Measurements from ENCODE around the gene TPMT.

Gene TPMT

DNA sequence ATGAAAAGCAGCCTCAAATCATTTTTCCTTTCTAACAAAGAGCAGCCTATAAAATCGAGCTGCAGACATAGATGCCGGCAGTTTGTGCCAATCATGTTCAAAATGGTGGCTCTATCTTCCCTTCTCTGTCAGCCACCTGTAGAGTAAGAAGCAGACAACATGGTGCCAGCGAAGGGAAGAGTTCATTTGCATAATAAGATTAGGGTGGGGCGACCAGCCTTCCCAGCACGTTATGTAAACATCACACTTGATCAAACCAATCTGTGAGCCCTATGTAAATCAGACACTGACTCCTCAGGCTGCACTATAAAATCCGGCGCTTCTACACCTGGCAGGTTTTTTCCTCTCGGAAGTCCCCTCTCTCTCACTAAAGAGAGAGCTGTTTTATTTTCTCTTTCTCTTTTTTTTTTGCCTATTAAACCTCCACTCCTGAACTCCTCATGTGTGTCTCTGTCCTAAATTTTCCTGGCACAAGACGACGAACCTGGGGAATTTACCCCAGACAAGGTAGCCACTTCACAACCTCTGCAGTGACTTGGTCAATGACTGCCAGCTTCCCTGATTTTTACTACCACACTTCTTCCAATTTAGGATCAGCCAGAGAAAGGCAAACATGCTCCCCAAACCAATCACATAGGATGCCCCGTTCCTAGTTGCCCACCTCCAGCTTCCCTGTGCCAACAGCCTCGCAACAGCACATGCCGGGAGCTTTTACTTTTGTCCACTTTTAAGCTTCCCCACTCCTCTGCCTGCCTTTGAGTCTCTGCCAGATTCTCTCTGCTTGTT, 12.9 kb downstream of the TPMT start:
- no peaks in the 10 kb centered on the region for H3K4me1 ChIP-seq
- no peaks in the 10 kb centered on the region for H3K27me3 ChIP-seq
- H3K9me3 ChIP-seq: no peaks in the 10 kb centered on the region
- peak; percentile 18 for DNase-seq
- TF ChIP-seq, protein P1, sequence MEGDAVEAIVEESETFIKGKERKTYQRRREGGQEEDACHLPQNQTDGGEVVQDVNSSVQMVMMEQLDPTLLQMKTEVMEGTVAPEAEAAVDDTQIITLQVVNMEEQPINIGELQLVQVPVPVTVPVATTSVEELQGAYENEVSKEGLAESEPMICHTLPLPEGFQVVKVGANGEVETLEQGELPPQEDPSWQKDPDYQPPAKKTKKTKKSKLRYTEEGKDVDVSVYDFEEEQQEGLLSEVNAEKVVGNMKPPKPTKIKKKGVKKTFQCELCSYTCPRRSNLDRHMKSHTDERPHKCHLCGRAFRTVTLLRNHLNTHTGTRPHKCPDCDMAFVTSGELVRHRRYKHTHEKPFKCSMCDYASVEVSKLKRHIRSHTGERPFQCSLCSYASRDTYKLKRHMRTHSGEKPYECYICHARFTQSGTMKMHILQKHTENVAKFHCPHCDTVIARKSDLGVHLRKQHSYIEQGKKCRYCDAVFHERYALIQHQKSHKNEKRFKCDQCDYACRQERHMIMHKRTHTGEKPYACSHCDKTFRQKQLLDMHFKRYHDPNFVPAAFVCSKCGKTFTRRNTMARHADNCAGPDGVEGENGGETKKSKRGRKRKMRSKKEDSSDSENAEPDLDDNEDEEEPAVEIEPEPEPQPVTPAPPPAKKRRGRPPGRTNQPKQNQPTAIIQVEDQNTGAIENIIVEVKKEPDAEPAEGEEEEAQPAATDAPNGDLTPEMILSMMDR (IDR thresholded peaks at IDR 0.05; ENCODE audit: low read depth, low read length): no peak
- no peaks in the 10 kb centered on the region for H3K36me3 ChIP-seq
- no peak overlapping the region for H3K4me3 ChIP-seq (ENCODE audit: low read depth, low read length)

DNA sequence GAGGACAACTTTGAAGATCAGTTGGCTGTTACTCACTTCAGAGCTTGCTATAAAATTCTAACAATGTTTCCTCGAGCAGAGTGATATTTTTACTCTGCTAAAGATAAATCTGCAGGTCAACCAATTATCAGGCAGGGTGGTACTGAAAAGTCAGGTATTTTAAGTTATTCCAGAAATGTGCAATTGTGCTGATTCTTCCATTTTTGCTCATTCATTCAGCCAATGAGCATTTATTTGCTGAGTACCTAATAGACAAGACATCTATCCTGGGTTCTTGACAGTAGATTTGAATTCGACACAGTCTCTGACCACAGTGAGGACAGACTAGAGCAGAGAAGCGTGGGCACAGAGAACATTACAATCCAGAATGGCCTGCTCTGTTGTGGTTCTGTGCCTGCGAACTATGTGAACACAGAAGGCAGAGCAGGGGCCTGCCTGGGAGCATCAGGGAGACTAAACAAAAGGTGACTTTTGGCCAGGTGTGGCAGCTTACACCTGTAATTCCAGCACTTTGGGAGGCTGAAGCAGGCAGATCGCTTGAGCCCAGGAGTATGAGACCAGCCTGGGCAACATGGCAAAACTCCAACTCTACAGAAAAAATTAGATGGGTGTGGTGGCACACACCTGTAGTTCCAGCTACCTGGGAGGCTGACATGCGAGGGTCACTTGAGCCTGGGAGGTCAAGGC, 14.8 kb downstream of the TPMT start:
- no peaks in the 10 kb centered on the region for H3K4me1 ChIP-seq
- H3K27me3 ChIP-seq: no peaks in the 10 kb centered on the region
- DNase-seq: no peak
- H3K9me3 ChIP-seq: no peaks in the 10 kb centered on the region
- no peak overlapping the region for H3K4me3 ChIP-seq (ENCODE audit: low read depth, low read length)
- TF ChIP-seq, protein P1 (IDR thresholded peaks at IDR 0.05; ENCODE audit: low read depth, low read length): no peak
- H3K36me3 ChIP-seq: no peaks in the 10 kb centered on the region

DNA sequence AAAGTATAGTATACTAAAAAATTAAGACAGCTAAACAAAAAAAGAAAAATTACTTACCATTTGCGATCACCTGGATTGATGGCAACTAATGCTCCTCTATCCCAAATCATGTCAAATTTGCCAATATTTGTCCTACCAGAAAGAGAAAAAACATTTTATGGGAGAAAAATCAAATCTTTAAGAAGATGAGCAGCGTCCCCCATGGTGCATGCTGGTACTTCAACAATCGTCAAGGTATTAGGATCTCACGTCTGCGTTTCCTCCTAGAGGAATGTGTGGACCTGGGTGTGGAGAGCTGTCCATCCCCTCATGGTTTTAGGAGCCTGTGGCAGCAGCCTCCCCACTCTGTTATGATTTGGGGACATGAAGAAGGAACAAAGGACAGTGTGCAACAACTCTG, 16.0 kb downstream of the TPMT start:
- TF ChIP-seq, protein P1 (IDR thresholded peaks at IDR 0.05; ENCODE audit: low read depth, low read length): no peak

DNA sequence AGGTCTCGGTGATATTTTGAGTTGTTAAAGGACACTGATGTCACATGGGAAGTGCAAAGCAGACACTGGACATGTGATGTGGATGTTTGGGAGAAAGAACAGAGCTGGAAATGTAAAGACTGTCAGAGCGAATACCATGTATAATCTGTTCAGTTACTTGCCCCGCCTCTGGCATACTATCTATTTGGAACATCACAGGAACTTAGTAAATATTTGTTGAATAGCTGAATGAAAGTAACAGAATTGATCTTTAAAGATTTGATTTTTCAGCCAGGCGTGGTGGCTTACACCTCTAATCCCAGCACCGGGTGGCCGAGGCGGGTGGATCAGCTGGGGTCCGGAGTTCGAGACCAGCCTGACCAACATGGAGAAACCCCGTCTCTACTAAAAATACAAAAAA, 18.6 kb downstream of the TPMT start:
- H3K4me1 ChIP-seq: peaks cover 3% of the 10 kb centered on the region; the same call in 1 of the 2 replicates
- H3K4me3 ChIP-seq (ENCODE audit: low read depth, low read length): no peak overlapping the region
- no peaks in the 10 kb centered on the region for H3K36me3 ChIP-seq
- DNase-seq: no peak
- H3K27me3 ChIP-seq: no peaks in the 10 kb centered on the region
- TF ChIP-seq, protein P1 (IDR thresholded peaks at IDR 0.05; ENCODE audit: low read depth, low read length): no peak
- H3K9me3 ChIP-seq: no peaks in the 10 kb centered on the region

More for the DNA sequence above, 16.0 kb downstream of the TPMT start:
- Histone ChIP-seq H3K36me3 (no peaks in the 10 kb centered on the region), H3K9me3 (no peaks in the 10 kb centered on the region), H3K4me3 (ENCODE audit: low read depth, low read length) (no peak overlapping the region), H3K27me3 (no peaks in the 10 kb centered on the region), H3K4me1 (no peaks in the 10 kb centered on the region)
- DNase-seq: no peak

DNA sequence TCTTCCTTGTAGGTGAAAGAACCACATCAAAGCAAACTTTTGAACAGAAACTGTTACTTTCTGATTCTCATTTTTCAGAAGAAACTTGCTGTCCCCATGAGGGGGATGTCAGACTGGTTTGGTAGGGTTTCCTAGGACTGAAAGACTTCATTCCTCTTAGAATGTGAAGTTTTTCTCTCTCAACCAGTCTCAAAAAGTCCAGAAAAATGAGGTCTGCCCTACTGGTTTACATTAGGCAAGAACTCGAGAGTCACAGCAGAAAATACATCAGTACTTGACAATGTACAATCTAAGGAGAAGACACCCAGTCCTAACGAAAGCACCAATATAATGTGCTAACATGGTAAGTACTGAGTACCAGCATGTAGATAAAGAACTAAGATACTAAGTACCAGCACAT, 19.7 kb downstream of the TPMT start:
- TF ChIP-seq, protein P1 (IDR thresholded peaks at IDR 0.05; ENCODE audit: low read depth, low read length): no peak
- peaks cover 3% of the 10 kb centered on the region; the same call in 1 of the 2 replicates for H3K4me1 ChIP-seq

DNA sequence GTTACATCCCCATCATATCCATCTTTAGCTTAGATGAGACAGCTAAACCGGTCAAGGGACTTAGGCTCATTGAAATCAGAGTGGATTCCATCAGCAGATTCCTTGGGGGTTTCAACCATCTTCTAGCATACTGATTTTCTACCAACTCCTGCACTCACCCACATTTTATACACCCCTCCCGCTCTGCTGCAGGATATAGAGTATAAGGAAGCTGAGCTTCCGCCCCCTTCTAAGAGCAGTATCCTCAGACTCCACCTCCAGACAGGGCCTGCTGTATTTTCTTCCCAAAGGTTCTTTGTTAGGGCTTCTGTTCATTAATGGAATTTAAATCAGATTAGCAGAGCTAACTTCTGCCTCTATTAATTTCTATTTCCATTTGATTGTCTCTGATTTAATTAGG, 22.5 kb downstream of the TPMT start:
- H3K27me3 ChIP-seq: no peaks in the 10 kb centered on the region
- DNase-seq: no peak

More for the DNA sequence above, 19.7 kb downstream of the TPMT start:
- Histone ChIP-seq H3K36me3 (no peaks in the 10 kb centered on the region), H3K27me3 (no peaks in the 10 kb centered on the region), H3K4me3 (ENCODE audit: low read depth, low read length) (no peak overlapping the region), H3K9me3 (no peaks in the 10 kb centered on the region)
- no peak for DNase-seq

More for the DNA sequence above, 22.5 kb downstream of the TPMT start:
- TF ChIP-seq, protein P1 (IDR thresholded peaks at IDR 0.05; ENCODE audit: low read depth, low read length): no peak
- H3K4me1 ChIP-seq: peaks cover 3% of the 10 kb centered on the region; the same call in 1 of the 2 replicates
- no peaks in the 10 kb centered on the region for H3K9me3 ChIP-seq
- H3K36me3 ChIP-seq: no peaks in the 10 kb centered on the region
- H3K4me3 ChIP-seq (ENCODE audit: low read depth, low read length): no peak overlapping the region
